ENCODE measurements around the gene PRKACB.
"Not testable (repeated sequence)": the region's sequence is repeated elsewhere in the genome, so short reads cannot be mapped to it uniquely, and the experiment has no call there.

DNA sequence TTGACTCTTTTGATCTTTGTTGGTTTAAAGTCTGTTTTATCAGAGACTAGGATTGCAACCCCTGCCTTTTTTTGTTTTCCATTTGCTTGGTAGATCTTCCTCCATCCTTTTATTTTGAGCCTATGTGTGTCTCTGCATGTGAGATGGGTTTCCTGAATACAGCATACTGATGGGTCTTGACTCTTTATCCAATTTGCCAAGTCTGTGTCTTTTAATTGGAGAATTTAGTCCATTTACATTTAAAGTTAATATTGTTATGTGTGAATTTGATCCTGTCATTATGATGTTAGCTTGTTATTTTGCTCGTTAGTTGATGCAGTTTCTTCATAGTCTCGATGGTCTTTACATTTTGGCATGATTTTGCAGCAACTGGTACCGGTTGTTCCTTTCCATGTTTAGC lies 88.6 kb downstream of the PRKACB start:
- TF ChIP-seq SIN3A (IDR thresholded peaks at IDR 0.05; ENCODE audit: low read depth, low read length); MYB (IDR thresholded peaks at IDR 0.05; ENCODE audit: borderline replicate concordance, low read depth, low read length); GATAD2B (conservative IDR thresholded peaks at IDR 0.05; ENCODE audit: low read depth); ZNF384 (IDR thresholded peaks at IDR 0.05; ENCODE audit: borderline replicate concordance, low read depth, low read length); JUNB (IDR thresholded peaks at IDR 0.05); FOXK2 (IDR thresholded peaks at IDR 0.05): not testable (repeated sequence)
- TF ChIP-seq, protein P1, sequence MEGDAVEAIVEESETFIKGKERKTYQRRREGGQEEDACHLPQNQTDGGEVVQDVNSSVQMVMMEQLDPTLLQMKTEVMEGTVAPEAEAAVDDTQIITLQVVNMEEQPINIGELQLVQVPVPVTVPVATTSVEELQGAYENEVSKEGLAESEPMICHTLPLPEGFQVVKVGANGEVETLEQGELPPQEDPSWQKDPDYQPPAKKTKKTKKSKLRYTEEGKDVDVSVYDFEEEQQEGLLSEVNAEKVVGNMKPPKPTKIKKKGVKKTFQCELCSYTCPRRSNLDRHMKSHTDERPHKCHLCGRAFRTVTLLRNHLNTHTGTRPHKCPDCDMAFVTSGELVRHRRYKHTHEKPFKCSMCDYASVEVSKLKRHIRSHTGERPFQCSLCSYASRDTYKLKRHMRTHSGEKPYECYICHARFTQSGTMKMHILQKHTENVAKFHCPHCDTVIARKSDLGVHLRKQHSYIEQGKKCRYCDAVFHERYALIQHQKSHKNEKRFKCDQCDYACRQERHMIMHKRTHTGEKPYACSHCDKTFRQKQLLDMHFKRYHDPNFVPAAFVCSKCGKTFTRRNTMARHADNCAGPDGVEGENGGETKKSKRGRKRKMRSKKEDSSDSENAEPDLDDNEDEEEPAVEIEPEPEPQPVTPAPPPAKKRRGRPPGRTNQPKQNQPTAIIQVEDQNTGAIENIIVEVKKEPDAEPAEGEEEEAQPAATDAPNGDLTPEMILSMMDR (IDR thresholded peaks at IDR 0.05 in 2 of 3, conservative IDR thresholded peaks at IDR 0.05 in 1 of 3; ENCODE audit: control insufficient read depth in 2 of 3, extremely low read depth in 1 of 3, insufficient read depth in 1 of 3, low read depth in 3 of 3, low read length in 3 of 3), result not testable (repeated sequence)
